Muscle of leg (tissue), 11 donors: ENCODE results near the gene BCAS3. TPM values are rescaled to one million over a fixed set of nuclear protein-coding genes. Genes with fewer than 3 reads are reported as not detected.

Source experiments
- DNase-seq: peaks from one replicate; pipeline ENCODE4 v3.0.0; 2013
- H3K27ac ChIP-seq: one replicate; pipeline ENCODE4 v1.5.1; 2013; ENCODE audit warnings: mild to moderate bottlenecking, low read length, control low read depth
- H3K27me3 ChIP-seq: one replicate; pipeline ENCODE4 v1.6.1; 2013; ENCODE audit warnings: low read length; ENCODE audit not compliant: control insufficient read depth, insufficient read depth
- H3K36me3 ChIP-seq: one replicate; pipeline ENCODE4 v1.6.1; 2013; ENCODE audit warnings: low read length; ENCODE audit not compliant: control insufficient read depth, insufficient read depth
- H3K4me1 ChIP-seq: one replicate; pipeline ENCODE4 v1.6.1; 2013; ENCODE audit warnings: low read length; ENCODE audit not compliant: control insufficient read depth, insufficient read depth
- H3K4me3 ChIP-seq: one replicate; pipeline ENCODE4 v1.5.1; 2013; ENCODE audit warnings: low read length, control low read depth
- H3K9me3 ChIP-seq: replicated peaks from 2 replicates; pipeline ENCODE4 v1.6.1; 2013; ENCODE audit warnings: low read depth, low read length; ENCODE audit not compliant: control insufficient read depth
- WGBS: methylation state at CpG from one replicate; pipeline ENCODE4 v1.1.5; 2013; ENCODE audit warnings: missing lambda C conversion rate; ENCODE audit not compliant: insufficient coverage; 5-methylcytosine and 5-hydroxymethylcytosine counted together
- polyA plus RNA-seq, 8 donors: library from polyadenylated mRNA; unstranded; fragments of 120-200 nt; gene quantifications; one replicate each; pipeline versions ENCODE4 v1.2.1 to v1.2.3, GENCODE V29; 2013; ENCODE audit warnings: inconsistent platforms in 1 of 8, low replicate concordance in 1 of 8; ENCODE audit not compliant: insufficient read length in 8 of 8, insufficient read depth in 1 of 8
- total RNA-seq: library from RNA; stranded (reverse); fragments of 120-200 nt; gene quantifications from one replicate; pipeline ENCODE4 v1.2.4, GENCODE V29; 2013

BCAS3 gene
- total and polyA plus RNA-seq, 9 donors, result 7.6 to 15.8 (median 9.5) TPM

DNA sequence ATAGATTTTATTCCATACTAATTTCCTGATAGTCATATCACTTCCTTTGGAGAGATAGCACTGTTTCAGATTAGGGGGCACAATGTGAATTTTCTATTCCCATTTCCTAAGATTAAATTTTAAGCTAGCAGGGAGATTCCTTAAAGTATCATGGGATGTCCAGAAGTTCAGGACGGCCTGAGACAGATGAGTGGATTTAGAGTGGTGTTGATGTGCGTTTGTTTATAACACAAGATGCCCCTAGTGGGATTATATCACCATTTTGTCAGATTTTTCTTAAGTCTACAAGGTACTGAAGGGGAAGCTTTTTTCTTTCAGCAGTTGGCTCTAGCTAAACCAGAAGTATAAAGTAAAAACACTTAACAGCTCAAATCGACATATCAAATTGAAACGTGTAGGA, 538.4 kb downstream of the BCAS3 start:
- H3K4me1 ChIP-seq, result no peaks in the 10 kb centered on the region
- H3K4me3 ChIP-seq, result no peak overlapping the region
- no peak overlapping the region for H3K27ac ChIP-seq
- no peaks in the 10 kb centered on the region for H3K9me3 ChIP-seq
- DNase-seq, result no peak
- H3K36me3 ChIP-seq, result no peaks in the 10 kb centered on the region
- no CpG with 5 or more reads among the region's 4 CpGs for WGBS
- H3K27me3 ChIP-seq, result no peaks in the 10 kb centered on the region

GRCh38 chr17:61217878-61218437, 540.3 kb downstream of the BCAS3 start:
- no peaks in the 10 kb centered on the region for H3K36me3 ChIP-seq
- no peaks in the 10 kb centered on the region for H3K27me3 ChIP-seq
- H3K4me1 ChIP-seq, result no peaks in the 10 kb centered on the region
- DNase-seq, result no peak
- H3K4me3 ChIP-seq, result no peak overlapping the region
- WGBS, result 100% methylated on average over 2 of the region's 4 CpGs
- H3K27ac ChIP-seq, result no peak overlapping the region
- H3K9me3 ChIP-seq, result no peaks in the 10 kb centered on the region

- no peaks in the 10 kb centered on the region for H3K9me3 ChIP-seq
- DNase-seq, result no peak
- no peaks in the 10 kb centered on the region for H3K36me3 ChIP-seq
- no peaks in the 10 kb centered on the region for H3K27me3 ChIP-seq
- no peak overlapping the region for H3K4me3 ChIP-seq
- H3K27ac ChIP-seq, result no peak overlapping the region
- WGBS, result no CpG with 5 or more reads among the region's 1 CpG
- H3K4me1 ChIP-seq, result no peaks in the 10 kb centered on the region
Observed at GRCh38 chr17:61218438-61218837, 540.8 kb downstream of the BCAS3 start.

- H3K27ac ChIP-seq, result no peak overlapping the region
- no peaks in the 10 kb centered on the region for H3K36me3 ChIP-seq
- no peaks in the 10 kb centered on the region for H3K9me3 ChIP-seq
- H3K4me3 ChIP-seq, result no peak overlapping the region
- H3K4me1 ChIP-seq, result no peaks in the 10 kb centered on the region
- DNase-seq, result no peak
- WGBS, result 58% methylated on average over 2 of the region's 3 CpGs
- no peaks in the 10 kb centered on the region for H3K27me3 ChIP-seq
Observed at GRCh38 chr17:61219460-61219859, 541.8 kb downstream of the BCAS3 start.

- Histone ChIP-seq H3K9me3 (no peaks in the 10 kb centered on the region), H3K4me1 (no peaks in the 10 kb centered on the region), H3K27me3 (no peaks in the 10 kb centered on the region), H3K36me3 (no peaks in the 10 kb centered on the region), H3K27ac (no peak overlapping the region), H3K4me3 (no peak overlapping the region)
- DNase-seq, result no peak
- 43% methylated on average over 1 of the region's 1 CpG for WGBS
Observed at GRCh38 chr17:61221181-61221580, 543.5 kb downstream of the BCAS3 start.

- H3K36me3 ChIP-seq, result no peaks in the 10 kb centered on the region
- no peaks in the 10 kb centered on the region for H3K4me1 ChIP-seq
- H3K27me3 ChIP-seq, result no peaks in the 10 kb centered on the region
- H3K27ac ChIP-seq, result no peak overlapping the region
- WGBS, result 100% methylated on average over 1 of the region's 8 CpGs
- no peaks in the 10 kb centered on the region for H3K9me3 ChIP-seq
- DNase-seq, result no peak
- H3K4me3 ChIP-seq, result no peak overlapping the region
Observed at GRCh38 chr17:61221597-61222471, 544.2 kb downstream of the BCAS3 start.

DNA sequence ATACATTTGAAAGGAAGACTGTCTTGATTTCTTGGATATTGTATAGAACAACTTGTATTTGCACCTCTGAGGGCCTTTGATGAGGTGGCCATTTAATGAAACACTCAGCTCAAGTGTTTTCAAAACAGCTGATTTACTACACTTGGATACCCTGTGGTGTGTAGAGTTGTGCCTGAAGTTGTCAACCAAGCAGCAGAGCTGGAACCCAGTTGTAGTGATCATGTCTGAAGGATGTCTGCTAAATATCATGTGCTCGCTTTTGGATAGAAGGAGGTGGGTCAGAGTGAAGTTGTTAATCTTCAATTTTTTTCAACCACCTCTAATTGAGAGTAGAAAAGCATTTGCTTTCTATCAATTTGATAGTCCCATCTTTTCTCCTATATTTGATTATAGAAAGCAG, 546.1 kb downstream of the BCAS3 start:
- Histone ChIP-seq H3K36me3 (no peaks in the 10 kb centered on the region), H3K9me3 (no peaks in the 10 kb centered on the region), H3K27me3 (no peaks in the 10 kb centered on the region), H3K27ac (no peak overlapping the region), H3K4me1 (no peaks in the 10 kb centered on the region), H3K4me3 (no peak overlapping the region)
- DNase-seq, result no peak
- no CpG with 5 or more reads among the region's 1 CpG for WGBS

DNA sequence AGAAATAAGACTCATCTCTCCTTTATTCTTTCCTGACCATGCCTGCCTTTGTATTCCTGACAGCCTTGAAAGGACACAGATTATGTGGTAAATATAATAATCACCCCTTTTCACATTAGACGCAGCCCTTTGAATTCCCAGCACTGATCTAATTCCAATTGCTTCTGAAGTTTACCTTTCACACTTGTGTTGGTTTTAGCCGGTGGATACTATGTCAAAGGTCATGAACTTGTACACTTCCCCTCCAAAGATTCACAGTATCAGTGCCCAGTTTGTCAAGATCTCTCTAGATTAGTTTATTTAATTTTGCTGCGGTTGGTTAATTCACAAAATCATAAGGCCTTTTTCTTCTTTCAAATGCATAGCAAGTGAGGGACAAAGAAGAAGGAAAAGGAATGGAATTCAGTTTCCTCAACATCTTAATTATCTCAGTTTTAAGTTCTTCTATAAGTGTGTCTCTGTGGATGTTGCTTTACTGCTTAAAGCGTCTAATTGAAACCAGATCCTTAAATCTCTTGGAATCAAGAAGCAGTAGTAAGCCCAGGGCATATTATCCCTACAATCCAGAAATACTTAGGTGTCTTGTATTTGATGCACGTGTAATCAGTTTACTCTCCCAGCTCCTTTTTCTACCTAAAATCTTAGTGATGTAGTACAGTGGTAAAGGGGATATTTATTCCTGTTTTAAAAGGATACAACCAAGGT, 547.7 kb downstream of the BCAS3 start:
- no peak for DNase-seq
- H3K27me3 ChIP-seq, result no peaks in the 10 kb centered on the region
- H3K27ac ChIP-seq, result no peak overlapping the region
- no peaks in the 10 kb centered on the region for H3K4me1 ChIP-seq
- H3K9me3 ChIP-seq, result no peaks in the 10 kb centered on the region
- H3K4me3 ChIP-seq, result no peak overlapping the region
- H3K36me3 ChIP-seq, result no peaks in the 10 kb centered on the region
- WGBS, result no CpG with 5 or more reads among the region's 5 CpGs

DNA sequence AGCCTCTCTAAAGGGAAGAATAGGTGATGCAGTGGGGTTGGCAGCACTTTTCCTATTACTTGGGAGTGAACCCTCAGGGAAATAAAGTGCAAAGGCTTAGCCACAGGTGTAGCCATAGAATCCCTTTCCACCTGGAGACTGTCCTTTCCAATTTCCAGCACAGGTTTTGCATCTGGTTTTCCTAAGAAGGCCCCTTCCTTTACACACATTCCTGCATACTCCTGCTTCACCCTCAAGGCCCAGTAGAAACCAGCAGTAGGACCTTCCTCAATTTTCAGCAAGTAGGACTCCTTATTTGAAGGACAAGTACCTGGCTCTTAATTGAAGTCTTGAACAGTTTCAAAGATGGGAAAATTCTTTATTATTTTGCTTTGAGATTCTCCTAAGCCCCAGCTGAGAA, 550.2 kb downstream of the BCAS3 start:
- Histone ChIP-seq H3K27ac (no peak overlapping the region), H3K36me3 (no peaks in the 10 kb centered on the region), H3K9me3 (no peaks in the 10 kb centered on the region), H3K4me3 (no peak overlapping the region), H3K4me1 (no peaks in the 10 kb centered on the region), H3K27me3 (no peaks in the 10 kb centered on the region)
- no peak for DNase-seq

DNA sequence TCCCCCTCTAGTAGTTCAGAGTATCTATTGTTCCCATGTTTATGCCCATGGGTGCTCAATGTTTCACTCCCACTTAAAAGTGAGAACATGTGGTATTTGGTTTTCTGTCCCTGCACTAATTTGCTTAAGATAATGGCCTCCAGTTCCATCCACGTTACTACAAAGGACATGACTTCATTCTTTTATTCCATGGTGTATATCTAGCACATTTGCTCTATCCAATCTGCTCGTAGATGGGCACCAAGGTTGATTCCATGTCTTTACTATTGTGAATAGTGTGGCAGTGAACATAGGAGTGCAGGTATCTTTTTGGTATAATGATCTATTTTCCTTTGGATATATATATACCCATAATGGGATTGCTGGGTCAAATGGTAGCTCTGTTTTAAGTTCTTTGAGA, 552.8 kb downstream of the BCAS3 start:
- no peaks in the 10 kb centered on the region for H3K36me3 ChIP-seq
- WGBS, result no CpG with 5 or more reads among the region's 2 CpGs
- no peaks in the 10 kb centered on the region for H3K27me3 ChIP-seq
- no peak for DNase-seq
- H3K4me1 ChIP-seq, result peaks cover 4% of the 10 kb centered on the region
- H3K9me3 ChIP-seq, result no peaks in the 10 kb centered on the region
- H3K27ac ChIP-seq, result no peak overlapping the region
- no peak overlapping the region for H3K4me3 ChIP-seq
